PC-3 (cell line): ENCODE data around the gene PRKAR2B.

Experiments
- EZH2 ChIP-seq: fragments of 300-600 bp; sonication (generic); IDR thresholded peaks from one replicate; pipeline ENCODE4 v1.6.1; 2017; ENCODE audit warnings: antibody characterized with exemption, mild to moderate bottlenecking, low read length; ENCODE audit not compliant: unreplicated experiment
- EZH2phosphoT487 ChIP-seq: fragments of 300-600 bp; sonication (generic); IDR thresholded peaks from 2 replicates; pipeline ENCODE4 v1.6.1; 2018; ENCODE audit warnings: mild to moderate bottlenecking, antibody characterized with exemption, low read length, borderline replicate concordance
- TF ChIP-seq, protein P1 (sequence below): fragments of 300-600 bp; sonication (generic); conservative IDR thresholded peaks from 2 replicates; pipeline ENCODE4 v1.5.1; 2017; ENCODE audit warnings: antibody characterized with exemption, low read depth, mild to moderate bottlenecking, low read length

DNA sequence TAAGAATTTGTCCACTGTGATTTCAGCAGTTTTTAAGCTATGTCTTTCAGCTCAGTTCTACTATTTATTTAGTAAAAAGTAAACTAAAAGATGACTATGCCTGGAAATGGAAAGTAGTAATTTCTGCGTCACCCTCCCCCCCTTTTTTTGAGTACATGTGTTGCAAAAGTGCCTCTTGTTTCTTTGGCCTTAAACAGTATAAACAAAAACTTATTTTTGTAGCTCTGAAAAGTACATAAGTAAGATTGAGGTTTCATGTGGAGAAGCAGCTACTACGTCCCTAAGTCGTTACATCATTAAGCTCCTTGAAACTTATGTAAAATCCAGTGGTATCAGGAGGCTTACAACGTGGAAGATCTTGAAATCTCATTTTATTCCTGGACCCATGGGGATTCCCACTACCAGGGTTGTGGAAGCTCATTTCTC, 78.0 kb downstream of the PRKAR2B start:
- TF ChIP-seq, protein P1, sequence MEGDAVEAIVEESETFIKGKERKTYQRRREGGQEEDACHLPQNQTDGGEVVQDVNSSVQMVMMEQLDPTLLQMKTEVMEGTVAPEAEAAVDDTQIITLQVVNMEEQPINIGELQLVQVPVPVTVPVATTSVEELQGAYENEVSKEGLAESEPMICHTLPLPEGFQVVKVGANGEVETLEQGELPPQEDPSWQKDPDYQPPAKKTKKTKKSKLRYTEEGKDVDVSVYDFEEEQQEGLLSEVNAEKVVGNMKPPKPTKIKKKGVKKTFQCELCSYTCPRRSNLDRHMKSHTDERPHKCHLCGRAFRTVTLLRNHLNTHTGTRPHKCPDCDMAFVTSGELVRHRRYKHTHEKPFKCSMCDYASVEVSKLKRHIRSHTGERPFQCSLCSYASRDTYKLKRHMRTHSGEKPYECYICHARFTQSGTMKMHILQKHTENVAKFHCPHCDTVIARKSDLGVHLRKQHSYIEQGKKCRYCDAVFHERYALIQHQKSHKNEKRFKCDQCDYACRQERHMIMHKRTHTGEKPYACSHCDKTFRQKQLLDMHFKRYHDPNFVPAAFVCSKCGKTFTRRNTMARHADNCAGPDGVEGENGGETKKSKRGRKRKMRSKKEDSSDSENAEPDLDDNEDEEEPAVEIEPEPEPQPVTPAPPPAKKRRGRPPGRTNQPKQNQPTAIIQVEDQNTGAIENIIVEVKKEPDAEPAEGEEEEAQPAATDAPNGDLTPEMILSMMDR = no peak
- no peak for TF ChIP-seq EZH2
- TF ChIP-seq EZH2phosphoT487 = no peak
